B cell (primary cell): ENCODE measurements around the gene TRPC4AP. TPM values are rescaled to one million over a fixed set of nuclear protein-coding genes. Genes with fewer than 3 reads are reported as not detected.

Experiments
- ATAC-seq: fragments of 200-7000 bp; cut with Tn5 transposase; one replicate; pipeline ENCODE4 v1.10.0; 2021; ENCODE audit warnings: low read depth, mild to moderate bottlenecking, moderate number of reproducible peaks, moderate library complexity
- CTCF ChIA-PET: fragments of 350-600 bp; sonication (Branson Sonifier 250); formaldehyde crosslinking; loops from one replicate; lab custom pipeline; 2021; ENCODE audit warnings: antibody characterized with exemption, inconsistent platforms; lab: Charles Lee
- POLR2A ChIA-PET: fragments of 350-600 bp; sonication (Branson Sonifier 250); formaldehyde crosslinking; loops from one replicate; lab custom pipeline; 2021; ENCODE audit warnings: antibody characterized with exemption; lab: Charles Lee
- DNase-seq: peaks from one replicate; pipeline ENCODE4 v3.0.0; 2013
- H2AFZ ChIP-seq: 2 replicates; pipeline ENCODE4 v1.6.1; 2012; ENCODE audit warnings: mild to moderate bottlenecking, low read depth, low read length; ENCODE audit not compliant: insufficient read depth, poor library complexity, severe bottlenecking
- H3K27ac ChIP-seq, 2 donors: 1 replicate in 1 of 2; 2 replicates in 1 of 2; pipeline ENCODE4 v1.5.1; 2012 to 2013; ENCODE audit warnings: low read length in 2 of 2, mild to moderate bottlenecking in 2 of 2, moderate library complexity in 1 of 2
- H3K27me3 ChIP-seq, 4 experiments: fragments of 200-600 bp in 1 of 4; sonication (generic) in 1 of 4; replicated peaks in 1 of 4; 1 replicate in 2 of 4; 2 replicates in 2 of 4; pipeline versions ENCODE4 v1.6.1 to v1.7.0; 2013 to 2016; ENCODE audit warnings: low read length in 3 of 4, mild to moderate bottlenecking in 2 of 4, mixed read lengths in 1 of 4, moderate library complexity in 1 of 4; ENCODE audit not compliant: insufficient read depth in 4 of 4, control insufficient read depth in 3 of 4; ENCODE audit errors: control extremely low read depth in 1 of 4
- H3K36me3 ChIP-seq, 2 experiments: replicated peaks in 1 of 2; 1 replicate in 1 of 2; 2 replicates in 1 of 2; pipeline versions ENCODE4 v1.6.1 to v1.7.1; 2013; ENCODE audit warnings: low read length in 1 of 2; ENCODE audit not compliant: insufficient read depth in 2 of 2, control insufficient read depth in 1 of 2; ENCODE audit errors: control extremely low read depth in 1 of 2, extremely low read depth in 1 of 2
- H3K4me1 ChIP-seq, 2 donors: fragments of 200-600 bp in 1 of 2; sonication (generic) in 1 of 2; 1 replicate in 1 of 2; 2 replicates in 1 of 2; pipeline versions ENCODE4 v1.5.1 to v1.6.1; 2013 to 2017; ENCODE audit warnings: low read length in 2 of 2; ENCODE audit not compliant: control insufficient read depth in 2 of 2, insufficient read depth in 2 of 2
- H3K4me2 ChIP-seq: replicated peaks from 2 replicates; pipeline ENCODE3; 2012; ENCODE audit warnings: mild to moderate bottlenecking, low read depth, low read length; ENCODE audit not compliant: poor library complexity, severe bottlenecking
- H3K4me3 ChIP-seq, 5 experiments: fragments of 200-600 bp in 1 of 5; sonication (generic) in 1 of 5; 1 replicate in 3 of 5; 2 replicates in 2 of 5; pipeline versions ENCODE4 v1.5.1 to v1.7.0; 2011 to 2016; ENCODE audit warnings: low read length in 4 of 5, mild to moderate bottlenecking in 4 of 5, low read depth in 2 of 5, control low read depth in 1 of 5, moderate library complexity in 1 of 5; ENCODE audit not compliant: insufficient read depth in 1 of 5; ENCODE audit errors: control extremely low read depth in 1 of 5, extremely low read depth in 1 of 5
- H3K79me2 ChIP-seq: fragments of 200-600 bp; sonication (generic); one replicate; pipeline ENCODE4 v1.6.0; 2016; ENCODE audit warnings: low read length; ENCODE audit not compliant: control insufficient read depth, insufficient read depth
- H3K9ac ChIP-seq: fragments of 200-600 bp; sonication (generic); 2 replicates; pipeline ENCODE4 v1.6.1; 2017; ENCODE audit warnings: mild to moderate bottlenecking, low read length, moderate library complexity
- H3K9me3 ChIP-seq, 3 donors: one replicate each; pipeline versions ENCODE4 v1.6.1 to v1.7.1; 2013; ENCODE audit warnings: low read length in 2 of 3; ENCODE audit not compliant: control insufficient read depth in 2 of 3, insufficient read depth in 1 of 3; ENCODE audit errors: control extremely low read depth in 1 of 3
- H4K20me1 ChIP-seq: 2 replicates; pipeline ENCODE4 v1.6.0; 2012; ENCODE audit warnings: mild to moderate bottlenecking, low read length; ENCODE audit not compliant: insufficient read depth, control insufficient read depth, poor library complexity, severe bottlenecking
- H3K27ac Mint-ChIP-seq: one replicate; pipeline ENCODE4 v1.8.0; 2021; ENCODE audit warnings: mixed read lengths
- H3K27me3 Mint-ChIP-seq: one replicate; pipeline ENCODE4 v1.8.0; 2021; ENCODE audit warnings: mixed read lengths
- H3K4me1 Mint-ChIP-seq: one replicate; pipeline ENCODE4 v1.8.0; 2021; ENCODE audit warnings: mixed read lengths
- H3K4me3 Mint-ChIP-seq: one replicate; pipeline ENCODE4 v1.8.0; 2021; ENCODE audit warnings: mixed read lengths
- H3K9me3 Mint-ChIP-seq: one replicate; pipeline ENCODE4 v1.8.0; 2022; ENCODE audit warnings: mixed read lengths; ENCODE audit not compliant: insufficient read depth
- EZH2 ChIP-seq: IDR thresholded peaks from 2 replicates; pipeline ENCODE4 v1.6.1; 2012; ENCODE audit warnings: borderline replicate concordance, low read depth, mild to moderate bottlenecking, moderate library complexity, low read length; ENCODE audit not compliant: insufficient read depth, poor library complexity, severe bottlenecking
- WGBS: methylation state at CpG from one replicate; pipeline ENCODE4 v1.1.5; 2013; ENCODE audit warnings: missing lambda C conversion rate; ENCODE audit not compliant: insufficient coverage; 5-methylcytosine and 5-hydroxymethylcytosine counted together
- intact Hi-C: fragments of 100-400 bp; cut with micrococcal nuclease; formaldehyde crosslinking; loops from one replicate; pipeline ENCODE4 v1.10.0; 2022
- polyA plus RNA-seq: library from polyadenylated mRNA; depleted of rRNA; stranded (reverse); fragments of >200 nt; gene quantifications from 2 replicates; pipeline ENCODE4 v1.2.3, GENCODE V29; 2012
- total RNA-seq, 2 donors: library from RNA; stranded (reverse); fragments of 120-200 nt in 1 of 2; gene quantifications; 1 replicate in 1 of 2; 2 replicates in 1 of 2; pipeline versions ENCODE4 v1.2.3 to v1.2.4, GENCODE V29; 2013 to 2022
- TF ChIP-seq, protein P1 (sequence below): fragments of 200-600 bp; IDR thresholded peaks from one replicate; pipeline ENCODE4 v1.8.0; 2022; ENCODE audit warnings: antibody characterized with exemption, mild to moderate bottlenecking

Gene TRPC4AP
- total and polyA plus RNA-seq, 2 donors (not counting 1 experiment from before 2014, with no cell fraction given): 62.5 to 73.2 TPM

DNA sequence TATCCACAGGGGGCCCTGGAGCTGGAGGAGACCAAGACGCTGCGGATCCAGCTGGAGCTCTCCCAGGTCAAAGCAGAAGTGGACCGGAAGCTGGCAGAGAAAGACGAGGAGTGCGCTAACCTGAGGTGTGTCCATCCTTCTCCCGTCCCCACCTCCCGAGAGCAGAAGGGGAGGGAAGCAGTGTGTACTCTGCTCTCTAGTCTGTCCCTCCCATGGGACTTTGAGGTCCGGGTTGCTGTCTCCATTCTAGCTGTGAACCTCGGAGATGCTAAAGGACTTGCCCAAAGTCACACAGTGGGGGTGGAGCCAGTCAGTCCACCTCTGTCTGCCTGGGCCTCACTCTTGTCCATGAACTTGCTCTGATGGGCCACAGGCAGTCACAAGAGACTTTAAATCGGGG, 92.8 kb downstream of the TRPC4AP start:
- Histone ChIP-seq H3K4me2 (no peak overlapping the region), H2AFZ (no peak overlapping the region), H3K36me3 (peaks cover 0 to 64% of the 10 kb centered on the region in 2 experiments), H3K79me2 (no peaks in the 10 kb centered on the region), H3K4me1 (no peaks in the 10 kb centered on the region), H3K9ac (no peak overlapping the region), H3K27me3 (no peaks in the 10 kb centered on the region), H3K27ac (no peak overlapping the region), H3K9me3 (no peaks in the 10 kb centered on the region), H3K4me3 (no peak overlapping the region), H4K20me1 (no peaks in the 10 kb centered on the region)
- Mint-ChIP-seq H3K4me1 (peaks cover 4% of the 10 kb centered on the region), H3K4me3 (no peak overlapping the region), H3K27me3 (no peaks in the 10 kb centered on the region), H3K27ac (no peak overlapping the region), H3K9me3 (no peaks in the 10 kb centered on the region)
- ChIA-PET POLR2A (interaction anchor here (0.6 kb wide), 2 partner anchors 431 to 1365 kb away, joined by 5 to 6 read pairs; no protein-coding TSS in a partner anchor), CTCF (no interaction called here)
- intact Hi-C loops: no loop called here
- DNase-seq: no peak
- WGBS: 90% methylated on average over 10 of the region's 10 CpGs
- TF ChIP-seq, protein P1, sequence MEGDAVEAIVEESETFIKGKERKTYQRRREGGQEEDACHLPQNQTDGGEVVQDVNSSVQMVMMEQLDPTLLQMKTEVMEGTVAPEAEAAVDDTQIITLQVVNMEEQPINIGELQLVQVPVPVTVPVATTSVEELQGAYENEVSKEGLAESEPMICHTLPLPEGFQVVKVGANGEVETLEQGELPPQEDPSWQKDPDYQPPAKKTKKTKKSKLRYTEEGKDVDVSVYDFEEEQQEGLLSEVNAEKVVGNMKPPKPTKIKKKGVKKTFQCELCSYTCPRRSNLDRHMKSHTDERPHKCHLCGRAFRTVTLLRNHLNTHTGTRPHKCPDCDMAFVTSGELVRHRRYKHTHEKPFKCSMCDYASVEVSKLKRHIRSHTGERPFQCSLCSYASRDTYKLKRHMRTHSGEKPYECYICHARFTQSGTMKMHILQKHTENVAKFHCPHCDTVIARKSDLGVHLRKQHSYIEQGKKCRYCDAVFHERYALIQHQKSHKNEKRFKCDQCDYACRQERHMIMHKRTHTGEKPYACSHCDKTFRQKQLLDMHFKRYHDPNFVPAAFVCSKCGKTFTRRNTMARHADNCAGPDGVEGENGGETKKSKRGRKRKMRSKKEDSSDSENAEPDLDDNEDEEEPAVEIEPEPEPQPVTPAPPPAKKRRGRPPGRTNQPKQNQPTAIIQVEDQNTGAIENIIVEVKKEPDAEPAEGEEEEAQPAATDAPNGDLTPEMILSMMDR: no peak
- no peak for TF ChIP-seq EZH2
- ATAC-seq: no peak

DNA sequence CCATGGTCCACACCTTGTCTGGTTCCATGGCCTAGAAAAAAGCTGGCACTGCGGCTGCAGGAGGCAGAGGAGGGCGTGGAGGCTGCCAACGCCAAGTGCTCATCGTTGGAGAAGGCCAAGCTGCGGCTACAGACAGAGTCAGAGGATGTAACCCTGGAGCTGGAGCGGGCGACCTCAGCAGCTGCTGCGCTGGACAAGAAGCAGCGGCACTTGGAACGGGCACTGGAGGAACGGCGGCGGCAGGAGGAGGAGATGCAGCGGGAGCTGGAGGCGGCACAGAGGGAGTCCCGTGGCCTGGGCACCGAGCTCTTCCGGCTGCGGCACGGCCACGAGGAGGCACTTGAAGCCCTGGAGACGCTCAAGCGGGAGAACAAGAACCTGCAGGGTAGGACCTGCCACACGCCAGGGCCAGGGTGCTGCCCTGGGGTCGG, 93.6 kb downstream of the TRPC4AP start:
- POLR2A ChIA-PET: no interaction called here
- 98% methylated on average over 25 of the region's 25 CpGs for WGBS
- H3K9ac ChIP-seq: no peak overlapping the region
- H4K20me1 ChIP-seq: no peaks in the 10 kb centered on the region
- TF ChIP-seq, protein P1: no peak
- TF ChIP-seq EZH2: no peak
- Mint-ChIP-seq H3K4me1 (peaks cover 4% of the 10 kb centered on the region), H3K9me3 (no peaks in the 10 kb centered on the region), H3K4me3 (no peak overlapping the region), H3K27ac (no peak overlapping the region), H3K27me3 (no peaks in the 10 kb centered on the region)
- no peak overlapping the region for H2AFZ ChIP-seq
- ATAC-seq: no peak
- H3K27me3 ChIP-seq: no peaks in the 10 kb centered on the region
- no peak for DNase-seq
- no peaks in the 10 kb centered on the region for H3K79me2 ChIP-seq
- H3K9me3 ChIP-seq: no peaks in the 10 kb centered on the region
- H3K4me3 ChIP-seq: no peak overlapping the region
- CTCF ChIA-PET: no interaction called here
- H3K4me2 ChIP-seq: no peak overlapping the region
- intact Hi-C loops: no loop called here
- H3K27ac ChIP-seq: no peak overlapping the region
- H3K4me1 ChIP-seq: no peaks in the 10 kb centered on the region
- peaks cover 0 to 59% of the 10 kb centered on the region in 2 experiments for H3K36me3 ChIP-seq
